Ammon's horn (tissue), 1 donor: Measurements from ENCODE around the gene IFNL1.
"Not testable (repeated sequence)": the region's sequence is repeated elsewhere in the genome, so short reads cannot be mapped to it uniquely, and the experiment has no call there.

ENCODE experiments used
- DNase-seq: peaks from one replicate; pipeline ENCODE4 v3.0.0-alpha.2; 2016; ENCODE audit warnings: low spot score

The IFNL1 gene

GRCh38 chr19:39296055-39296645 is at the start of gene IFNL1:
Gene IFNL1, plus strand, starts transcription at chr19:39296407. Its CDS starts 15 bp downstream, at chr19:39296422.
- no peak for DNase-seq

- DNase-seq = peak; percentile 46
Observed at GRCh38 chr19:39246951-39247669, 49.1 kb upstream of the IFNL1 start.

GRCh38 chr19:39247701-39248664 is 48.2 kb upstream of the IFNL1 start:
- DNase-seq = no peak

- DNase-seq = no peak
Observed at GRCh38 chr19:39248806-39249205, 47.4 kb upstream of the IFNL1 start, which contains the start of gene IFNL4. Gene IFNL4, minus strand, starts transcription at chr19:39248856.

GRCh38 chr19:39251081-39251480 is 45.1 kb upstream of the IFNL1 start:
- DNase-seq = no peak

- no peak for DNase-seq
Observed at GRCh38 chr19:39251846-39252245, 44.4 kb upstream of the IFNL1 start.

- no peak for DNase-seq
Observed at GRCh38 chr19:39252458-39252857, 43.7 kb upstream of the IFNL1 start.

- no peak for DNase-seq
Observed at GRCh38 chr19:39253374-39254149, 42.6 kb upstream of the IFNL1 start.

GRCh38 chr19:39254531-39255345 is 41.5 kb upstream of the IFNL1 start:
- no peak for DNase-seq

GRCh38 chr19:39257227-39257626 is 39.0 kb upstream of the IFNL1 start:
- DNase-seq = no peak

GRCh38 chr19:39261704-39262103 is 34.5 kb upstream of the IFNL1 start:
- no peak for DNase-seq

- DNase-seq = no peak
Observed at GRCh38 chr19:39262496-39262895, 33.7 kb upstream of the IFNL1 start.

GRCh38 chr19:39263912-39264305 is 32.3 kb upstream of the IFNL1 start:
- no peak for DNase-seq

- no peak for DNase-seq
Observed at GRCh38 chr19:39264306-39265290, 31.6 kb upstream of the IFNL1 start.

GRCh38 chr19:39265321-39265916 is 30.8 kb upstream of the IFNL1 start:
- no peak for DNase-seq

- DNase-seq = not testable (repeated sequence)
Observed at GRCh38 chr19:39268085-39268484, 28.1 kb upstream of the IFNL1 start, which contains the start of gene IFNL2. Gene IFNL2, plus strand, starts transcription at chr19:39268396. Its CDS starts 173 bp downstream, at chr19:39268569.

- DNase-seq = not testable (repeated sequence)
Observed at GRCh38 chr19:39268531-39269223, 27.5 kb upstream of the IFNL1 start.

- DNase-seq = not testable (repeated sequence)
Observed at GRCh38 chr19:39269369-39269768, 26.8 kb upstream of the IFNL1 start.
